GM12878 (cell line): ENCODE results near the gene ZNF496. TPM values are rescaled to one million over a fixed set of nuclear protein-coding genes. Genes with fewer than 3 reads are reported as not detected.

ENCODE experiments used
- ATAC-seq: fragments of 200-7000 bp; cut with Tn5 transposase; 3 replicates; pipeline ENCODE4 v1.9.1; 2020; ENCODE audit warnings: mild to moderate bottlenecking, moderate library complexity
- BruUV-seq: library from RNA; stranded (reverse); fragments of 400-500 nt; replicated peaks from 2 replicates; lab custom pipeline; 2021; lab: Mats Ljungman, UMichigan
- CTCF ChIA-PET: fragments of 300-600 bp; sonication (Branson Sonifier 250); formaldehyde crosslinking; extraction: SDS; loops from one replicate; lab custom pipeline; 2021; ENCODE audit warnings: inconsistent platforms; lab: Yijun Ruan, JAX
- POLR2A ChIA-PET: fragments of 350-600 bp; formaldehyde crosslinking; extraction: SDS; loops from one replicate; lab custom pipeline; 2021; ENCODE audit warnings: inconsistent platforms; lab: Charles Lee
- RAD21 ChIA-PET: fragments of 300-600 bp; sonication (Branson Sonifier 250); formaldehyde crosslinking; loops from one replicate; lab custom pipeline; 2023; ENCODE audit warnings: antibody characterized with exemption; ENCODE audit not compliant: unreplicated experiment; lab: Charles Lee
- SMC1A ChIA-PET: fragments of 300-600 bp; sonication (Branson Sonifier 250); formaldehyde crosslinking; loops from one replicate; lab custom pipeline; 2023; ENCODE audit not compliant: unreplicated experiment, uncharacterized antibody; lab: Charles Lee
- DNase-seq: peaks from one replicate; pipeline ENCODE4 v3.0.0-alpha.2; 2011; ENCODE audit warnings: low read depth, low spot score
- FAIRE-seq: peaks from 3 replicates; lab custom pipeline; 2011; peaks lifted over from hg19 to GRCh38; lab: Jason Lieb, UNC
- H2AFZ ChIP-seq: 2 replicates; pipeline ENCODE4 v1.6.0; 2011; ENCODE audit warnings: low read depth, low read length, control low read depth; ENCODE audit not compliant: control insufficient read depth
- H3K27ac ChIP-seq: 2 replicates; pipeline ENCODE4 v1.5.1; 2011; ENCODE audit warnings: control low read depth; ENCODE audit not compliant: control insufficient read depth, insufficient read depth
- H3K27me3 ChIP-seq, 2 experiments: replicated peaks in 1 of 2; 2 replicates each; pipeline versions ENCODE4 v1.6.0 to v1.6.1; 2011; ENCODE audit warnings: low read length in 1 of 2; ENCODE audit not compliant: control insufficient read depth in 2 of 2, insufficient read depth in 2 of 2
- H3K36me3 ChIP-seq, 2 experiments: 2 replicates each; pipeline ENCODE4 v1.5.1; 2011; ENCODE audit warnings: low read length in 1 of 2; ENCODE audit not compliant: control insufficient read depth in 2 of 2, insufficient read depth in 2 of 2
- H3K4me1 ChIP-seq: 2 replicates; pipeline ENCODE4 v1.6.1; 2011; ENCODE audit warnings: mild to moderate bottlenecking, low read length, moderate library complexity, mixed read lengths; ENCODE audit not compliant: control insufficient read depth, insufficient read depth
- H3K4me2 ChIP-seq: 2 replicates; pipeline ENCODE4 v1.6.0; 2011; ENCODE audit warnings: control low read depth; ENCODE audit not compliant: control insufficient read depth, insufficient read depth
- H3K4me3 ChIP-seq: fragments of 200-600 bp; sonication (generic); 2 replicates; pipeline ENCODE4 v1.5.1; 2016
- H3K79me2 ChIP-seq: 2 replicates; pipeline ENCODE4 v1.6.0; 2011; ENCODE audit warnings: low read length; ENCODE audit not compliant: control insufficient read depth, insufficient read depth
- H3K9ac ChIP-seq: 2 replicates; pipeline ENCODE4 v1.8.0; 2011; ENCODE audit warnings: low read length, control low read depth, mixed read lengths; ENCODE audit not compliant: control insufficient read depth, insufficient read depth
- H3K9me3 ChIP-seq: replicated peaks from 3 replicates; pipeline ENCODE4 v1.5.1; 2011; ENCODE audit warnings: mild to moderate bottlenecking, low read length; ENCODE audit not compliant: control insufficient read depth, insufficient read depth
- H4K20me1 ChIP-seq: 2 replicates; pipeline ENCODE4 v1.6.0; 2011; ENCODE audit not compliant: control insufficient read depth, insufficient read depth
- CREB1 ChIP-seq: IDR thresholded peaks from 2 replicates; pipeline ENCODE4 v1.6.1; 2012; ENCODE audit warnings: low read depth, mild to moderate bottlenecking, inconsistent platforms
- JUNB ChIP-seq: IDR thresholded peaks from 2 replicates; pipeline ENCODE4 v1.6.1; 2016; ENCODE audit warnings: antibody characterized with exemption, mild to moderate bottlenecking
- MTA3 ChIP-seq: IDR thresholded peaks from 2 replicates; pipeline ENCODE4 v1.6.1; 2012; ENCODE audit warnings: low read length, inconsistent platforms, borderline replicate concordance
- NBN ChIP-seq: fragments of 450-650 bp; IDR thresholded peaks from 2 replicates; pipeline ENCODE4 v1.6.1; 2016
- NR2C2 ChIP-seq: IDR thresholded peaks from 2 replicates; pipeline ENCODE4 v1.6.1; 2011; ENCODE audit warnings: borderline replicate concordance, low read depth; ENCODE audit not compliant: control insufficient read depth, insufficient read length
- RBBP5 ChIP-seq: fragments of 200-600 bp; sonication (generic); conservative IDR thresholded peaks from 2 replicates; pipeline ENCODE4 v1.6.1; 2016
- RELA ChIP-seq: fragments of 450-650 bp; IDR thresholded peaks from 2 replicates; pipeline ENCODE4 v1.8.0; 2014; ENCODE audit warnings: borderline replicate concordance; ENCODE audit not compliant: partially characterized antibody
- WGBS: methylation state at CpG from one replicate; pipeline ENCODE4 v1.1.6; 2016; ENCODE audit warnings: low lambda C conversion rate; ENCODE audit not compliant: insufficient replicate concordance, insufficient coverage; ENCODE audit errors: missing lambda C conversion rate; 5-methylcytosine and 5-hydroxymethylcytosine counted together
- in situ Hi-C: fragments of 300-500 bp; cut with MboI; formaldehyde crosslinking; loops from 9 replicates; pipeline ENCODE4 v1.14.3; 2018; ENCODE audit warnings: mixed read lengths
- intact Hi-C: fragments of 100-400 bp; cut with micrococcal nuclease; formaldehyde crosslinking; loops from one replicate; pipeline ENCODE4 v1.14.2; 2022; ENCODE audit not compliant: unreplicated experiment
- polyA plus RNA-seq, 11 experiments: library from polyadenylated mRNA; depleted of rRNA in 4 of 11; unstranded in 6 of 11; stranded (reverse) in 5 of 11; fragments of >200 nt; fragmentation: Nextera tagmentation in 4 of 11; fragmentation: Illumina TruSeq in 1 of 11; extraction: Ambion mirVana in 4 of 11; extraction: Trizol in 1 of 11; gene quantifications; 1 replicate in 1 of 11; 2 replicates in 10 of 11; pipeline versions ENCODE4 v1.2.1 to v1.2.3, GENCODE V29; 2011 to 2016; ENCODE audit warnings: inconsistent platforms in 2 of 11, missing spikeins in 2 of 11, low read depth in 1 of 11
- total RNA-seq, 4 experiments: library from RNA; depleted of rRNA in 3 of 4; stranded (reverse); fragments of >200 nt in 3 of 4; fragmentation: Illumina TruSeq in 1 of 4; extraction: Trizol in 1 of 4; gene quantifications; 2 replicates each; pipeline versions ENCODE4 v1.2.1 to v1.2.3, GENCODE V29; 2013 to 2021
- TF ChIP-seq, protein P1 (sequence below): IDR thresholded peaks from 2 replicates; pipeline ENCODE4 v1.6.1; 2011; ENCODE audit warnings: borderline replicate concordance, low read depth, mild to moderate bottlenecking, moderate library complexity, mixed read lengths, low read length; ENCODE audit not compliant: insufficient read depth; ENCODE audit errors: extremely low read length
- TF ChIP-seq, protein P2 (sequence below): fragments of 450-650 bp; formaldehyde crosslinking; IDR thresholded peaks from 2 replicates; pipeline ENCODE4 v1.5.0; 2022; ENCODE audit warnings: mild to moderate bottlenecking, missing genetic modification characterization
- TF ChIP-seq, protein P3 (sequence below): fragments of 450-650 bp; IDR thresholded peaks from 2 replicates; pipeline ENCODE4 v1.6.1; 2017; ENCODE audit warnings: mild to moderate bottlenecking

Gene ZNF496
- total and polyA plus RNA-seq, 10 of the 15 experiments (the other 5 are each of a cell fraction or from before 2014, with no cell fraction given), result 1.6 to 26.4 (median 12.5) TPM

DNA sequence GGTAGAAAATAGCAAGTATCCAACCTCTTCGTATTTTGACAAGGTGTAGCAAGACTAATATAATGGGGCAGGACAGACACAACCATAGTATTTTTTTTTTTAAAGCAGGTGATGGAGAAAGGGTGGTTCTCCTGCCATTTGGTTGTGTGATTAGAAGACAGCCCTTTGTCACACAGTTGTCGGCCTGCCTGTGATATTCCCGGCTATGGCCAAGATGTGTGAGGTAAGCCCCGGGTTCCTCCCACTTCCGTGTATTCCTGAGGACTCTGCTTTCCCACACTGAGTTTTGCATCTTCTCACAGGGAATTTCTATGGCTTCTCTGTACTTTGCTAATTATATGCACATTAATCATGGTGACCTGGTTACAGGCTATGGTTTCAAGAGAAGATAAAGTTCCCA is 35.9 kb downstream of the ZNF496 start:
- no peak for ATAC-seq
- SMC1A ChIA-PET, result interaction anchor here (1.0 kb wide), 1 partner anchor 49 kb away, joined by 4 read pairs; no protein-coding TSS in a partner anchor
- no peaks in the 10 kb centered on the region for H4K20me1 ChIP-seq
- no peak overlapping the region for H3K4me3 ChIP-seq
- intact Hi-C loops, result no loop called here
- no peak overlapping the region for H3K9ac ChIP-seq
- H3K4me1 ChIP-seq, result no peaks in the 10 kb centered on the region
- DNase-seq, result no peak
- H3K9me3 ChIP-seq, result no peaks in the 10 kb centered on the region; the same call in 2 of the 3 replicates
- RAD21 ChIA-PET, result no interaction called here
- peaks cover 0 to 1% of the 10 kb centered on the region in 2 experiments; a peak in 2 of 4 replicates for H3K36me3 ChIP-seq
- no peak overlapping the region for H2AFZ ChIP-seq
- no peak overlapping the region for H3K4me2 ChIP-seq
- H3K27ac ChIP-seq, result no peak overlapping the region
- in situ Hi-C loops, result no loop called here
- BruUV-seq, result no TSS peak
- TF ChIP-seq RELA, result no peak
- no peak for TF ChIP-seq NBN
- TF ChIP-seq, all 136 proteins: peak for 0
- CTCF ChIA-PET, result no interaction called here
- no peak for FAIRE-seq
- POLR2A ChIA-PET, result no interaction called here
- WGBS, result 50% methylated on average over 5 of the region's 5 CpGs
- Histone ChIP-seq H3K27me3 (no peaks in the 10 kb centered on the region), H3K79me2 (no peaks in the 10 kb centered on the region)

DNA sequence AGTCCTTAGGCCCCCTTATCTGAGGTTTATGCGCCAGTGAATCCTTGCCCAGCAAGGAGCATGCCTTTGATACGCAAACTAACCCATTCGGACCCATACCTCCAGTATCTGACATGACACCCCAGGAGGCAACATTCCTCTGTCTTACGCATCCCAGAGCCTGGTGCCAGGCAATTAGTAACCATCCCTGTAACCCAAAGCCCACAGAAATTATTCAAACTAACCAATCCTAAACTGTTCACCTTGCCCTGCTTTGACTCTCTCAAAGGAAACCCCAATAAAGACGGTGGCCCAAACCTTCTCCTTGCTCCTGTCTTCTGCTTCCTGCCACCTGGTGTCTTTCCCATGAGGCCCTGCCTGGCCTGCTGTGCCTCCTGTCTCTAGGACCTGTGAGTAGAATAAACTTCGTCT is 36.4 kb downstream of the ZNF496 start:
- ATAC-seq, result no peak
- Histone ChIP-seq H3K4me2 (no peak overlapping the region), H2AFZ (no peak overlapping the region), H3K36me3 (no peaks in the 10 kb centered on the region; a peak in 1 of 4 replicates), H3K79me2 (no peaks in the 10 kb centered on the region), H3K9me3 (no peaks in the 10 kb centered on the region; the same call in 2 of the 3 replicates), H3K4me1 (no peaks in the 10 kb centered on the region), H3K27me3 (no peaks in the 10 kb centered on the region), H3K9ac (no peak overlapping the region), H3K4me3 (no peak overlapping the region), H3K27ac (no peak overlapping the region), H4K20me1 (no peaks in the 10 kb centered on the region)
- DNase-seq, result no peak
- TF ChIP-seq CREB1 (no peak), NR2C2 (no peak), MTA3 (no peak), JUNB (no peak), RBBP5 (no peak)
- TF ChIP-seq, protein P1, sequence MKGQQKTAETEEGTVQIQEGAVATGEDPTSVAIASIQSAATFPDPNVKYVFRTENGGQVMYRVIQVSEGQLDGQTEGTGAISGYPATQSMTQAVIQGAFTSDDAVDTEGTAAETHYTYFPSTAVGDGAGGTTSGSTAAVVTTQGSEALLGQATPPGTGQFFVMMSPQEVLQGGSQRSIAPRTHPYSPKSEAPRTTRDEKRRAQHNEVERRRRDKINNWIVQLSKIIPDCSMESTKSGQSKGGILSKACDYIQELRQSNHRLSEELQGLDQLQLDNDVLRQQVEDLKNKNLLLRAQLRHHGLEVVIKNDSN, result no peak
- TF ChIP-seq, protein P2, sequence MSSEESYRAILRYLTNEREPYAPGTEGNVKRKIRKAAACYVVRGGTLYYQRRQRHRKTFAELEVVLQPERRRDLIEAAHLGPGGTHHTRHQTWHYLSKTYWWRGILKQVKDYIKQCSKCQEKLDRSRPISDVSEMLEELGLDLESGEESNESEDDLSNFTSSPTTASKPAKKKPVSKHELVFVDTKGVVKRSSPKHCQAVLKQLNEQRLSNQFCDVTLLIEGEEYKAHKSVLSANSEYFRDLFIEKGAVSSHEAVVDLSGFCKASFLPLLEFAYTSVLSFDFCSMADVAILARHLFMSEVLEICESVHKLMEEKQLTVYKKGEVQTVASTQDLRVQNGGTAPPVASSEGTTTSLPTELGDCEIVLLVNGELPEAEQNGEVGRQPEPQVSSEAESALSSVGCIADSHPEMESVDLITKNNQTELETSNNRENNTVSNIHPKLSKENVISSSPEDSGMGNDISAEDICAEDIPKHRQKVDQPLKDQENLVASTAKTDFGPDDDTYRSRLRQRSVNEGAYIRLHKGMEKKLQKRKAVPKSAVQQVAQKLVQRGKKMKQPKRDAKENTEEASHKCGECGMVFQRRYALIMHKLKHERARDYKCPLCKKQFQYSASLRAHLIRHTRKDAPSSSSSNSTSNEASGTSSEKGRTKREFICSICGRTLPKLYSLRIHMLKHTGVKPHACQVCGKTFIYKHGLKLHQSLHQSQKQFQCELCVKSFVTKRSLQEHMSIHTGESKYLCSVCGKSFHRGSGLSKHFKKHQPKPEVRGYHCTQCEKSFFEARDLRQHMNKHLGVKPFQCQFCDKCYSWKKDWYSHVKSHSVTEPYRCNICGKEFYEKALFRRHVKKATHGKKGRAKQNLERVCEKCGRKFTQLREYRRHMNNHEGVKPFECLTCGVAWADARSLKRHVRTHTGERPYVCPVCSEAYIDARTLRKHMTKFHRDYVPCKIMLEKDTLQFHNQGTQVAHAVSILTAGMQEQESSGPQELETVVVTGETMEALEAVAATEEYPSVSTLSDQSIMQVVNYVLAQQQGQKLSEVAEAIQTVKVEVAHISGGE (CRISPR knock-in tag), result no peak
- TF ChIP-seq, protein P3, sequence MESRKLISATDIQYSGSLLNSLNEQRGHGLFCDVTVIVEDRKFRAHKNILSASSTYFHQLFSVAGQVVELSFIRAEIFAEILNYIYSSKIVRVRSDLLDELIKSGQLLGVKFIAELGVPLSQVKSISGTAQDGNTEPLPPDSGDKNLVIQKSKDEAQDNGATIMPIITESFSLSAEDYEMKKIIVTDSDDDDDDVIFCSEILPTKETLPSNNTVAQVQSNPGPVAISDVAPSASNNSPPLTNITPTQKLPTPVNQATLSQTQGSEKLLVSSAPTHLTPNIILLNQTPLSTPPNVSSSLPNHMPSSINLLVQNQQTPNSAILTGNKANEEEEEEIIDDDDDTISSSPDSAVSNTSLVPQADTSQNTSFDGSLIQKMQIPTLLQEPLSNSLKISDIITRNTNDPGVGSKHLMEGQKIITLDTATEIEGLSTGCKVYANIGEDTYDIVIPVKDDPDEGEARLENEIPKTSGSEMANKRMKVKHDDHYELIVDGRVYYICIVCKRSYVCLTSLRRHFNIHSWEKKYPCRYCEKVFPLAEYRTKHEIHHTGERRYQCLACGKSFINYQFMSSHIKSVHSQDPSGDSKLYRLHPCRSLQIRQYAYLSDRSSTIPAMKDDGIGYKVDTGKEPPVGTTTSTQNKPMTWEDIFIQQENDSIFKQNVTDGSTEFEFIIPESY, result no peak
- intact Hi-C loops, result no loop called here
- FAIRE-seq, result no peak
- SMC1A ChIA-PET, result no interaction called here
- 74% methylated on average over 6 of the region's 6 CpGs for WGBS
- RAD21 ChIA-PET, result no interaction called here
- BruUV-seq, result no TSS peak
- CTCF ChIA-PET, result no interaction called here
- POLR2A ChIA-PET, result no interaction called here
- in situ Hi-C loops, result no loop called here
